ENCODE results near the gene CPS1.

CPS1 gene

DNA sequence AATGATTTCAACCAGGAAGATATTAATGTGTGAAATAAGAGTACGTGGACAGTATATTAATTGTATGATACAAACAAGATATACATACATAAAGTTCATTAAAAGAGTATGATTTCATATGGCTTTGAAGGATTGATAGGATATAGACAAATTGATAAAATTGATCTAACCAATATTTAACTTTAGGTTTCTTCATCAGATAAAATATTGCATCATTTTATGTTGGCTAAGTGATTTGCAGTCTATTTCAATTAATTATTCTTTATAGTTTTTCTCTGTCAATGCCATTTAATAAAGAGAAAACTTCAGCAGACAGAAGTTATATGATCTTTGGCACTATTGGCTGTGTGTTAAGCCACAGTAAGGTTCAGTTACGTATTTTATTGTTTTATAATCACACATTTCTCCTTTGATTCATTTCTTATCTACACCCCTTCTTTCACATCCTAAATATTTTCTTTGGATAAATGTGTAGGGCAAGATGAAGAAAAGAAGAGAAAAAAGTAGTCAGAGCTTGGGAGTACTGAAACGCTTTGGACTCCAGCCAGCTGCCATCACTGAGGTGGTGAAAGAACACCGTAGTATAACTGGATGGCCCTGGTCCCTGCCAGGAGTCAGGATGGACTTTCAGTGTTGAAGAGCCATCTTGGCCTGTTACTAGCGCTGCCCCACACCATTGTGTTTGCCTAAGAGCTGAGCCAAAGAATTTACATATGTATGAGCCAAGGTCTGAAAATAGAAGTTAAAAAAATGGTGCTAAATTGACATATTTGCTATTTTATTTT lies 9.8 kb upstream of the CPS1 start:
- no peak for DNase-seq (ENCODE audit: low read depth in 2 of 2)

DNA sequence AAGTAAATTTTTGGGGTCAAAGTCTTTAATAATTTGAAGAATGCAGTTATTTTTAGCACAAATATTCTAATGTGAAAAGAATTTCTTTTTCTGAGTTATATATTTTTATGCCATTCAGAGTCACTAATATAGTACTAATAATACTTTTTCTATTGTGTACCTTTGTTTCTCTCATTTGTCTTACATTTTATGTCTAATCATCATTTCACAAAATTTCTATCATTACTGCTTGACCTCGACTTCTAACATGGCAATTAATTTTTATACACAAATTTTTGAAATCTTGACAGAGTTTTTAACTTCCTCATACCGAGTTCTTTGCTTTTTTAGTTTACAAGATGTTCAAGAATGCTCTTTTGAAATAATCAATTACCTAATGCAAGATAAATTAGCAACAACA lies 8.4 kb upstream of the CPS1 start:
- no peak for DNase-seq (ENCODE audit: low read depth in 2 of 2)

DNA sequence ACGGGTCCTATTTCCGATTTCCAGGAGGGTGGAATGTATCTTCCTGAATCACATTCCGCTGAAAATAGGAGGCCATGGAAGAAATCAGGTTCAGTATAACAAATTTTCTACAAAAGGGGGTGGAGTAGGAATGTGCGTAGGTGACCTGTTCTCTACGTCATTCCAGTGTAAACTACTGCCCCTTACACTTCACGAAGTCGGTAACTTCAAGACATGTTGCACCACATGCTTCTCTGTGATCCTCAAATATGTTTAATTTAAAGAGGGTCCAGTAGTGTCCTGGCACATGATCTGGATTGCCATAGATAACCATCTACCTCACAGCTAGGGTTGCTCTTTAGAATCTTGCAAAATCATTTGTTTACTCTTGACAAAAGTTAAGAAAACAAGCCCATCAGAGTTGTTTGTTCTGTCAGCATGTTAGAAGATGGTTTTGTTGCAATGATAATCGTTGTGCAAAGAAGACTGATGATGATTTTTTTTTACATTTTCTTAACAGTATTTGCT lies 7.5 kb upstream of the CPS1 start:
- DNase-seq (ENCODE audit: low read depth in 2 of 2), result no peak

DNA sequence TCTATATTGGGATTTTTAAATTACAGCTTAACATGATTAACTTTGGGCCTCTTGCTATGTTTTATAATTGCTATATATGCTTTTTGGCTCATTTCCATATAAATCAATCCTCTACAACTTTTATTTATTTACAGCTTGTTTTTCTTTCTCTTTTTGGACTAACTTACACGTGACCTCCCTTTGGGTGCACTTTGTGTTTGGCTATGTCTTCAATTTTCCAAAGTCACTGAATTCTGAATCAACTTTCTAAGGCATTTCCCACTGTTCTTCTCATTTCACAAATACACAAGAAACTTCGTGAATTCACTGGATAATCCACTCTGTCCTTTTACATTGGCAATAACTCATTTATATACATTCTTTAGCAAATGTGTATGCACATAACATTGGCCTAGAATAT lies 5.4 kb upstream of the CPS1 start:
- no peak for DNase-seq (ENCODE audit: low read depth in 2 of 2)

DNA sequence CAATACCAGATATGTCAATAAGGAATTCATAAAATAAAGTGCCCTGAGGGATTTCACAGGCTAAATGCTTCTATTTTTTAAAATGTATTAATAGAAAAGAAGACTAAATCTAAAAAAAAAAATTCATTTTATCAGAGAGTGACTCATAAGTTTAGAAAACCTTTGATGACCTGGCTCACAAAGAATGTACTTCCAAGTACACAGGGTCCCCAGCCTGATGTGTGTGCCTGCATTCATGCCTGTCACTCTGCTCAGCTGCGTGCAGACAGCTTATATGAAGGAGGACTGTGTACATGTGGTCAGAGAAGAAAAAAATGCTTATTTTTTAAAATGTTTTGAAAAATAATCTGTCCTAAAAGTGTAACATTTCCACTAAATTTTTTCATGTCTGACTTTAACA lies 3.0 kb upstream of the CPS1 start:
- DNase-seq (ENCODE audit: low read depth in 2 of 2), result no peak

DNA sequence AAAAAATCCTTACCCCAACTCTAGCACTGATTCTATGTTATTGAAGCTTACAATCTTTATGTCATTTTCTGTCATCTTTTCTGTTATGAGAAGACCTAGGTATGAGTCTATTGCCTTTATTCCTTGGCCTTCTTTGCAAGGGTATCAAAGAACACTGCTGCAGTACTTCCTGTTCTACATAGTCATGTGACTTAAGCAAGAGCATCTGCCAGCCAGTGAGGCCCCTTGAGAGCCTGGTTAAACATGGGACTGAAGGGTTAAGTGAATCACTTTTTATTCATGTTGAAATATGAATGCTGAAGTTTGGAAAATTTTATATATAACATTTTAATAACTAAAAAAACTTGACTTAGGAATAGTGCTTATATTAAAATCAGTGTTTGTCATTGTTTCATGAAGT lies 844 bp upstream of the CPS1 start:
- DNase-seq (ENCODE audit: low read depth in 2 of 2), result no peak

DNA sequence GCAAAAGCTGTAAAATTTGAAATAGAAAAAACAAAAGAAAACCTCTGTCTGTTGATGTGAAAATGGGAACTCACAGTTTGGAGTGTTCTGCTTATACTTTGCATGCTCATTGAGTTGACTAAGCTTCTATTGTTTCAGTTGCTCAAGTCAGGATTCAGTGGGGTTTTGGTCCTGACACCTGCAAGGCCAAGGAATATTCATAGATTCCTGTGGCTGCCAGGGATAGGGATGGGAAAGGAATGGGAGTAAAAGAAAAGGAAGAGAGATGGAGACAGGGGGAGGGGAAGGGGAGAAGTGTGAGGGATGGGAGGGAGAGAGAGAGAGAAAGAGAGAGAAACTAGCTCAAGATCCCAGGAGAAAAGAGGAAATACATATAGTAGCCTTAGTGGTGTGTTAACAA lies 1.3 kb downstream of the CPS1 start:
- DNase-seq (ENCODE audit: low read depth in 2 of 2), result no peak

DNA sequence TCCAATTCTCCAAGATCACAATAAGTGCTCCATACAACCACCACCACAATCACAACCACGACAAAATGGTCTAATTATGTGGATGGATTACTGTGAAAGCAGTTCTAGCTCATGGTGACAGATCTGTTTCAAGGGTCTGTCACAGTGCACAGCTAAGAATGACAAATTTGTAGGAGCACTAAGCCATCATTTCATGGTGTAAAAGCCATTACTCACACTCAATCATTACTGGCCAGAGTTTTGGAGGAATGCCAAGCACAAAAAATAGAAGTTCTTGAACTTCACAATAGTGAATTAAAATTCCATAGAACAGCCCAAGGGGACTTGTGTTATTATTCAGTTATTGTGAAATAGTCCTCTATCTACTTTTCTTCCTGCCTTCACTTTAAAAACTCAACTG lies 2.3 kb downstream of the CPS1 start:
- no peak for DNase-seq (ENCODE audit: low read depth in 2 of 2)

DNA sequence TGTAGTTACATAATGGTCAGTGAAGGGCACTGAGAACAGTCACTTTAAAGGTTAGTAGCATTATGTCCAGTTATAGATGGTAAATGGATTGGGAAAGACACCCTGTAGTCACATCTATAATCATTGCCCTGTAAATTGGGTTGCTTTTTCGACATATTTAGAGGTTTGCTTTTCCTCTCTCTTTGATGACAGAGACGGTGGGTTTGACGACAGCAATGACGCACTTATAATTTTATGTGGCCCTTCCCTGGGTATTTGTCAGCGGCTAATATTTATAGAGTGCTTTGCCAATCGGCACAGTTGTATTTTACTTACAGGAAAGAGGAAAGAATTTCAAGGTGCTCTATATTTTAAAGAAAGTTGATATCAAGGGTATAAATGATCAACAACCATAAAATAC lies 2.8 kb downstream of the CPS1 start:
- DNase-seq (ENCODE audit: low read depth in 2 of 2), result no peak

DNA sequence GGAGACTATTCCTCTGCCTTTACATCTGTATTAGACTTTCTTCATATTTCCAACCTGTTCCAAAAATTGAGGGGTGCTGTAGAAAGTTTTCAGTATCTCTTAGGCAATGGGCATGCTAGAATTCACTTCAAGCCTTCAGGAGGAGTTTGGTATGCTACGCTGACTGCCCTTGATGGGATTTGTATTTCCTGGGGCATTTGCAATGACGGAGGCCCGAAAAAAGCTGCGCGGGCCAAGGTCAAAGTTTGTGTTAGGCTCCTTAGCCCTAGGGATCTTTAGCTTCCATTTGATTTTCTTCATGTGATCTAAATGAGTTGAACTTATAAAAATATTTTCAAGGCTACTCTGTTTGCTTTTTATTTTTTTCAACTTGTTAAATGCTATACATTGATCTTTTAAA lies 5.1 kb downstream of the CPS1 start:
- no peak for DNase-seq (ENCODE audit: low read depth in 2 of 2)

DNA sequence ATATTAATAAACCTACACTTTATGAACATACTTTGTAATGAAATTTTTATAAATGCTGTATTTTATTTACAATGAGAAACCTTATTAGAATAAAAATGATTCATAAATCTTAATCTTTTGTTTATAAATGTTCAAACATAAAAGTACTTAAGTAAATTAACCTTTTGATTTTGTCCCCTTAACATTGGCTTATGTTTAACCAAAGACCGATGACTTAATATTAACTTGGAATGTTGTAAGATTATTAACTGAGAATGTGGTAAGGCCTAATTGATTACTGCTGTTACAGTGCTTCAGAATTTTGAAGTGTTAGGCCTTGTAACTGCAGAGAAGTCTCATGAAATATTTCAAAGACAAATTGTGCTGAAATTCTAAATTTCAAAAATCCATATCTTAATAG lies 5.7 kb downstream of the CPS1 start:
- DNase-seq (ENCODE audit: low read depth in 2 of 2), result no peak

DNA sequence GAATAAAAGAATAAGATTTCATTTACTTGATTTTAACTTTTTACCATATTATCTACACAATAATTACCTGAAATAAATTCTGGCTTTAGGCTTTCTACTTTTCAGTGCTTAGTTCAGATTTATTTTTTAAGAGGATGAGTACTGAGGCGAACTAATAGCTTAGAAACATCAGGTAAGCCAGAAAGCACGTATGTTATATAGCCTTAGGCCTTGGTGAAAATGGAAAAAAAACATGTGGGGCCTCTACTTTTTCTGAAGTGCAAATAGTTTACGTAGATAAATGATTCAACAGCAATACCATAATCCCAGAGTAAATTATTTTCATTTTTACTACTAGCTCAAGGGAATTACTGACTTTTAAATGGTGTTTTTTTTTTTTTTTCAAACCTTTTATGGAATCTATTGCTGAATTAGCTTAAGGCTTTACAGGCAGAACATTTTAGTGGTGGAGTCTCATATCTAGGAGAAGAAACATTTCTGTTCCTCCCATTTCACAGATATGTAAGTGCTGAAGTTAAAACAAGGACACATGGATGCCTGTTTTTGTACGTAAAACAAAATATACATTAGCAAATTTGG lies 6.2 kb downstream of the CPS1 start:
- no peak for DNase-seq (ENCODE audit: low read depth in 2 of 2)

DNA sequence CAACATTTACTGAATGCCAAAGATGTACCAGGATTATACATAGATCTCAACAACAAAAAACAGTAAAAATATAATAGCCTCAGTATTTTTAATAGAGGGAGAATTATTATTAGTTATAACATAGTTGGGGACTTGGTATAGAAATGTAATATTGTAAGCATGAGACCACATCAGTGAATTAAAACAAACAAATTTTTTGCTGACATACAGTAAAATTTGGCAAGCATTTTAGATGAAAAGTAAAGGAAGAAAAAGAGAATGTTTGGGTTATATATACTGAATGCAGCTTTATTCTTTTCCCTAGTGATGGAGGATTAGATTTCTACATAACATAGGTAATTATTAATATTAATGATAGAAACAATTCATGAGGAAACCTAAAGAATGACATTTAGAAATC lies 10.9 kb downstream of the CPS1 start:
- DNase-seq (ENCODE audit: low read depth in 2 of 2), result no peak

DNA sequence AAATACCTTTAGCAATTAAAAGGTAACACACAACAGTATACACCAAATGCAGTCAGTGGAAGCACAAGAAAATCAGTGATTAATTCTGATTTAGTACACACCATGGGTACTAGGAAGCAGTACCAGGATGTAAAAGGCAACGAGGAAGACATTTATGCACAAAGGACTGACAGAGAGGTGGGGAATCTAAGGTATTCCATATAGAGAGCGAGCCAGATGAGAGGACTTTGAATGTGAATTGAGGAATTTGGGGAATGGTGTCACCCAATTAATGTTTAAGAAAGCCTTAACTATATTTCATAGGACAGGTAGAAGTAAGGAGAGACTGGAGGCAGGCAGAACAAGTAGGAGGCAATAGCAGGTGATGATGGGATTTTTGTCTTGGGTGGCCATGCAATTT lies 11.7 kb downstream of the CPS1 start:
- no peak for DNase-seq (ENCODE audit: low read depth in 2 of 2)

DNA sequence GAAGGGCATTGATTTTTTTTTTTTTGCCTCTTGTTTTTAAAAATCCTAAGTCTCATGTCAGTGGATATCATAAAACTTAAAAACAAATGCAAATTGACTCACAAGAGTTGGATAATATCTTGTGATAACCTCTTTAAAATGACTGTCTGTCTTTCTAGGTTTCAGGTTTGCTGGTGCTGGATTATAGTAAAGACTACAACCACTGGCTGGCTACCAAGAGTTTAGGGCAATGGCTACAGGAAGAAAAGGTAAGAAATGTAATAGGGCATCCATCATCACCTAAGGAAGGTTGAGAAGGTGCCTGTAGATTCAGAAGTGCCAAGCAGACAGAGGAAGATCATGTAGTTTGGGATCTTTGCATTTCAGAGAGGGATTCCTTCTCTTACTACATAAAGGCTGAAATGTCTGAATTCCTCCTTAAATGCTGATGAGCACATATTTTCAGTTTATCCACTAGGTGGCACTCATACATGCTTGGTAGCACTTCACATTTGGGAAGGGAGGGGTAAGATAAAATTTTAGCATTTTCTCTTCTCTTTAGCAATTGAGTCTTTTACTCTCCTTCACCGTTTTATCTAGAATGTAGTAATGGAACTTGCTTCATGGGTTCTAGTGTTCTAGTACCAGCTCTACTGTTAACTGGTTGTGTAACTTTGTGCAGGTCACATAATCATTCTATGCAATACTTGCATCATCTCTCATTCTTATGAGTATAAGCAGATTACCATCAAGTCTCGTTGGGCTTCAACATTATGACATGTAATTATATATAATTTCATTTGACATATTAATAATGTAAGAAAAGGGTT lies 21.1 kb downstream of the CPS1 start:
- no peak for DNase-seq (ENCODE audit: low read depth in 2 of 2)

DNA sequence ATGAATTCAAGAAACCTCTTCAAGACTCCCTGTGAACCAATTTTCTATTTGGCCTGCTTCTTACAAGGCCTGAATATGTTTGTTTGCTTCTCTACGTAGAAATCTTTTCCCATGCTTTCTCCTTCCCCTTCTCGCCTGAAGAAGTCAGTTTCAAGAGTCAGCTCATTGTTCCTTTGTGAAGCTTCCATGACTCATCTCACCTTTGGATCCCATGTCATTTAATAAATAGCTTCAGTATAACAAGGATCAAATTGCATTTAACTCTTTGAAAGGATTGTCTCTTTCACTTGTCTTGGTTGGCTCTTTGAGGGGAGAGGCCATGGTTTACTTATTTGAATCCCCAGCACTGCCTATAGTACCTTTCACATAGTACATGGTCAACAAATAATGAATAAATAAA lies 28.4 kb downstream of the CPS1 start:
- no peak for DNase-seq (ENCODE audit: low read depth in 2 of 2)

DNA sequence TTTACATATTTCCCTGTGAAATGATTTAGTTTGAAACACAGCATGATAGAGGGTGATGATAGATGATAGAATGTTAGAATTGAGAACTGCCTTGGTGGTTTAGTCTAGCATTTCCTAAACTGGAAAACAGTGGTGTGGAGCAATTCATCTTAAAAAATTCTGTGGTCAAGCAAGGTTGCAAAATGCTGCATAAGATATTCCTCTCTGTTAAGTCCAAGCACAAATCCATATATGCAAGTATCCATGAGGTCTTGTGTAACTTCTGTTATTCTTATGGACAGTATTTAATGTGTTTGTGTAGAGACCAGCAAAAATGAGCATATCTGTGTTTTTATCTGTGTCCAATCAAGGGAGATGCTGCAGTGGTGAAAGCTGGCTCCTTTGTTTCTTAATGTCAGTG lies 30.0 kb downstream of the CPS1 start:
- DNase-seq (ENCODE audit: low read depth in 2 of 2), result no peak

DNA sequence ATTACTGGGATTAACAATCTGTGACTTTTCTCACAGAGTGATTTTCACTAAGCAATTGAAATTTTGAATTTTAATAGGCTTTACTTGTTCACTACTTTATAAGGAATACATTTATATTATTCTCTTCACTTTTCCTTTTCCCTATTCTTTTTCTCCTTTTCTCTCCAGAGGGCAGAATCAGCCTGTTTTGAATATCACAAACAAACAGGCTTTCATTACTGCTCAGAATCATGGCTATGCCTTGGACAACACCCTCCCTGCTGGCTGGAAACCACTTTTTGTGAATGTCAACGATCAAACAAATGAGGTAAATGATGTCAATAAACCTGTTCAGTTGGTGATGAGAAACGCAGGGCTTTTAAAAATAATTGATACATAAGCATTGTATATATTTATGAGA lies 35.3 kb downstream of the CPS1 start:
- DNase-seq (ENCODE audit: low read depth in 2 of 2), result no peak

DNA sequence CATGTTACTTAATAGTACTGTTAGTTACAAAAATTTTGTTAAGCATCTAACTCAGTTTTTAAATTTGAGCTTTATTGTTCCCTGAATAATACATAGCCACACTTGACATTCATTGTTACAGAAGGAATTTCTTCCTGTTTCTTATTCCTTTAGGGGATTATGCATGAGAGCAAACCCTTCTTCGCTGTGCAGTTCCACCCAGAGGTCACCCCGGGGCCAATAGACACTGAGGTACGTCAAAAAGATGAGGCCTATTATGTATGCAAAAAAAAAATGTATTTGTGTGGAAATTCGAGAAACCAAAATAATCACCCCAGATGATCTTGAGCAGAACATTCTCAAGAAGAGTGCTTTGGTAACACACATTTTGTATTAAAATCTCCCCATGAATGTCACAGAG lies 36.3 kb downstream of the CPS1 start:
- DNase-seq (ENCODE audit: low read depth in 2 of 2), result no peak

DNA sequence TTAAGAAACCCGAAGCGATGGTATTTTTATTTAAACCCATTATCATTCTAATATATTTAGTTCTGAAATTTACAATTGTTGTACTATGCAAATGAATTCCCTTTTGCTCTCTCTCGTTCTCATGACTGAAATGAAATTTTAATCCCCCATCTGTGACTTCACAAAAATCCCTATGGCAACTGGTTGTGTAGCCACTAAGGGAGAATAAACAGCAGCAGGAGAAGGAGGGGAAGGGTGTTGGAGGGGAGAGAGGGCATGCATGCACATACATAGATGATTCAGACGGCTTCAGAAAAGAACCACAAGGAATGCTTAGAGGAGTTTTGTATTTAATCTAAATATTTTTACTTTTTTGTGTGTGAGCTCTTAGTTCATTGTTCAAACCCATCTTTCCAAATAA lies 36.8 kb downstream of the CPS1 start:
- no peak for DNase-seq (ENCODE audit: low read depth in 2 of 2)

DNA sequence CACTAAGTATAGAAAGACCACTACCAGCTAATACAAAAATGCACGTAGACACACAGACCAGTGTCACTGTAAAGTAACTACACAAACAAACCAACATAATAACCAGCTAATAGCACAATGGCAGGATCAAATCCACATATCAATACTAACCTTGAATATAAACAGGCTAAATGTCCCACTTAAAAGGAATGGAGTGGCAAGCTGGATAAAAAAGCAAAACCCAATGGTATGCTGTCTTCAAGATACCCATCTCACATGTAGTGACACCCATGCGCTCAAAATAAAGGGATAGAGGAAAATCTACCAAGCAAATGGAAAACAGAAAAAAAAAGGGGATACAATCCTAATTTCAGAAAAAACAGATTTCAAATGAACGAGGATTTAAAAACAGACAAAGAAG lies 41.8 kb downstream of the CPS1 start:
- no peak for DNase-seq (ENCODE audit: low read depth in 2 of 2)

DNA sequence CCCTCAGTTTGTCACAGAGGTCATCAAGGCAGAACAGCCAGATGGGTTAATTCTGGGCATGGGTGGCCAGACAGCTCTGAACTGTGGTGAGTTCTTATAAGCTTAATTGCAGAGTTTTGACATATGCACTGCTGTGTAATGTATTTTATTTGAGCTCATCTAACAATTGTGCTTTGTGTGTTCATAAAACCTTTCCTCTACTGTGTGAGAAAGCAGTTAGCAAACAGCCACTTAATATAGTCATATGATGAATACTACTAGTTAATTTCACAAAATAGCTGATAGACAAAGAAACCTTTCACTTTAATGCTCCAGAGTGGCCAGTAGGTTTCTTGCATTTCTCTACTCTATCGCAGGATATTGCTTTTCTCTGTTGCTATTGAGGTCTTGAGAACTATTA lies 43.1 kb downstream of the CPS1 start:
- DNase-seq (ENCODE audit: low read depth in 2 of 2), result no peak

DNA sequence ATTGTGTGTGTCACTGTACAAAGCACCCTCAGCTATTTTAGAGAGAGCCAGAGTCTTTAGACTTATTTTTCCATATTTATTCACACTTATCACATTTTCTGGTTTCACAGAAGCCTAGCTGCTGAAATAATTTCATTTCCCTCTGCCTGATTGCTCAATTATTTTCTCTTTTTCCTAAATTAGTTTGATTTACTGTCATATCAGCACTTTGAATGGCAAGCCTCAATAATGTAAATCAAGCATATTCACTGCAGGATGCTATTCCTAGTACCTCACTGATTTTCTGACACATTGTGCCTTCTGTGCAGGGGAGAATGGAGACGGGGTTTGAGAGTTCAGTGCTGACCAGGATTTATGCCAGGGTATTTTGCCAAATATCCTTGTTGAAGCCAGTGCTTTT lies 48.3 kb downstream of the CPS1 start:
- no peak for DNase-seq (ENCODE audit: low read depth in 2 of 2)
